Subcutaneous abdominal adipose tissue (tissue), 5 donors: Measurements from ENCODE around the gene KLF8.

Experiments used
- H3K27ac ChIP-seq: one replicate; pipeline ENCODE4 v1.7.0; 2013; ENCODE audit warnings: low read depth, mild to moderate bottlenecking, inconsistent platforms, low read length, moderate library complexity
- H3K27me3 ChIP-seq, 5 donors: one replicate each; pipeline ENCODE4 v1.7.0; 2013; ENCODE audit warnings: low read length in 5 of 5, inconsistent platforms in 1 of 5; ENCODE audit not compliant: control insufficient read depth in 5 of 5, insufficient read depth in 4 of 5
- H3K36me3 ChIP-seq, 5 donors: one replicate each; pipeline ENCODE4 v1.7.0; 2013; ENCODE audit warnings: low read length in 5 of 5; ENCODE audit not compliant: control insufficient read depth in 5 of 5, insufficient read depth in 5 of 5
- H3K4me1 ChIP-seq, 5 donors: one replicate each; pipeline ENCODE4 v1.7.0; 2013; ENCODE audit warnings: low read length in 5 of 5, mild to moderate bottlenecking in 3 of 5, moderate library complexity in 1 of 5; ENCODE audit not compliant: control insufficient read depth in 5 of 5, insufficient read depth in 5 of 5
- H3K4me3 ChIP-seq, 5 donors: one replicate each; pipeline ENCODE4 v1.7.0; 2013; ENCODE audit warnings: low read length in 5 of 5, low read depth in 1 of 5
- H3K9ac ChIP-seq, 5 donors: one replicate each; pipeline ENCODE4 v1.7.0; 2013; ENCODE audit warnings: low read length in 5 of 5, mild to moderate bottlenecking in 4 of 5, moderate library complexity in 3 of 5
- H3K9me3 ChIP-seq, 5 donors: one replicate each; pipeline ENCODE4 v1.7.0; 2013; ENCODE audit warnings: low read length in 5 of 5; ENCODE audit not compliant: control insufficient read depth in 5 of 5
- donor health status: healthy.
- donor health status: healthy.
- donor health status: healthy.
- donor health status: healthy.
- donor health status: healthy.

KLF8 gene

DNA sequence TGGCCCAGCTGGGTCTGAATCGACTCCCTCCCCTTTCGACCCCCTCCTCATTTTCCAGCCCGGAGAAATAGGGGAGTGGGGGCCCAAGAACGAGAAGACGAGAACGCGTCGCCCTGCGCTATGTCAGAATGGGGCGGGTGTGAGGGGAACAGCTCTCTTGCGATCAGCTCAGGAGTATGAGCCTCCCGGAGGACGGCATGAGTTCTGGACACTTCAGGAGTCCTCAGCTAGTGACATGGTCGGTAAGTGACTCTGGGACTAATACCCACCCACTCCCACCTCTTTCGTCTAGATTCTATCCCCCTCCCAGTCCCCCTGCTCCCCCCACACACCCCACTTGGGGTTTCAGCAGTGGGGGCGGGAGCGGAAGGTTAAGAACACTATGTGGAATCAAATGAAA is 944 bp downstream of the KLF8 start:
- Histone ChIP-seq H3K36me3 (no peaks in the 10 kb centered on the region), H3K9me3 (no peaks in the 10 kb centered on the region), H3K27ac (peak overlapping the region; percentile 74), H3K9ac (peak overlapping the region; percentile 10 to 78 (median 57)), H3K27me3 (peaks cover 3 to 9% (median 3%) of the 10 kb centered on the region in 5 donors), H3K4me1 (peaks cover 2 to 35% (median 33%) of the 10 kb centered on the region in 5 donors), H3K4me3 (peak overlapping the region; percentile 64 to 80 (median 69))

DNA sequence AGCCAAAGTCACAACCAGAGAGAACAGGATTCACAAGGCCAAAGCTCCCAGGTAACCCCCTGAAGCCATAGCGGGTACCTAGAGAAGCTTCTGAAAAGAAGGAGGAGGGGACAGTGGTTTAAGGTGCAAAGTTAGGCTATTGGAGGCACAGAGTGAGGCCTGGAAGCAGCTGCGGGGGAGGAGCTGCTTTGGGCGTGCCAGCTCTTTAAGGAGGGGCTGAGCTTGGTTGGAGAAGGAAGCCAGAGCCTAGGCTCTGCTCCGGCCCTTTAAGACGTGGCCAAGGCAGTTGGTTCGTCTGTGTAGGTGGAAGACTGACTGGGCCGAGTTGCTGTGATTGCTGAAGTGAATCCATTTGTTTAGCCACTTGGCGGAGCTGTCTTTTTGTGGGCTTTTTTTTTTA is 1.5 kb downstream of the KLF8 start:
- Histone ChIP-seq H3K4me1 (peaks cover under 1 to 33% (median 28%) of the 10 kb centered on the region in 5 donors), H3K9me3 (no peaks in the 10 kb centered on the region), H3K9ac (peak overlapping the region in 4 of 5 donors; percentile 5 to 57 (median 27)), H3K4me3 (peak overlapping the region; percentile 64 to 80 (median 69)), H3K27me3 (peaks cover 3 to 9% (median 3%) of the 10 kb centered on the region in 5 donors), H3K36me3 (peaks cover 0 to 2% (median 0%) of the 10 kb centered on the region in 5 donors), H3K27ac (peak overlapping the region; percentile 74)

DNA sequence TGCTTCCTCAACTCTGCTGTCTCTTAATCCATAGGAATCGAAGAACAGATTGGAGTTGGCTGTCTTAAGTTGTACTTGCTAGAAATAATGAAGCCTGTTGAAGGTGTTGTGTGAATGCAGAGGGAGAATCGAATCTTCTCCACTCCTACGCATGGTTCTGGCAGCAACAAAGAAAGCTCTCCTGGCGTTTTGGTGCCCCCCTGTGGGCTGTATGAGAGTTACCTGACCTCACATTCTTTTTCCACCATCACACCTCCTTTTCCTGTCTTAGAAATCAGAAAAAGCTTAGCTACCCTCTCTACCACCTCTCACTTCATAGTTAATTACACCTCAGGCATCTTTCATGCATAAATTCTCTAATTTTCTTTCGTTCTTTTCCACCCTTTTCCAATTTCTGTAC is 16.3 kb downstream of the KLF8 start:
- H3K27me3 ChIP-seq: no peaks in the 10 kb centered on the region
- H3K27ac ChIP-seq: no peak overlapping the region
- peaks cover 0 to 5% (median 2%) of the 10 kb centered on the region in 5 donors for H3K4me1 ChIP-seq
- no peaks in the 10 kb centered on the region for H3K9me3 ChIP-seq
- no peak overlapping the region for H3K4me3 ChIP-seq
- no peak overlapping the region for H3K9ac ChIP-seq
- H3K36me3 ChIP-seq: no peaks in the 10 kb centered on the region

DNA sequence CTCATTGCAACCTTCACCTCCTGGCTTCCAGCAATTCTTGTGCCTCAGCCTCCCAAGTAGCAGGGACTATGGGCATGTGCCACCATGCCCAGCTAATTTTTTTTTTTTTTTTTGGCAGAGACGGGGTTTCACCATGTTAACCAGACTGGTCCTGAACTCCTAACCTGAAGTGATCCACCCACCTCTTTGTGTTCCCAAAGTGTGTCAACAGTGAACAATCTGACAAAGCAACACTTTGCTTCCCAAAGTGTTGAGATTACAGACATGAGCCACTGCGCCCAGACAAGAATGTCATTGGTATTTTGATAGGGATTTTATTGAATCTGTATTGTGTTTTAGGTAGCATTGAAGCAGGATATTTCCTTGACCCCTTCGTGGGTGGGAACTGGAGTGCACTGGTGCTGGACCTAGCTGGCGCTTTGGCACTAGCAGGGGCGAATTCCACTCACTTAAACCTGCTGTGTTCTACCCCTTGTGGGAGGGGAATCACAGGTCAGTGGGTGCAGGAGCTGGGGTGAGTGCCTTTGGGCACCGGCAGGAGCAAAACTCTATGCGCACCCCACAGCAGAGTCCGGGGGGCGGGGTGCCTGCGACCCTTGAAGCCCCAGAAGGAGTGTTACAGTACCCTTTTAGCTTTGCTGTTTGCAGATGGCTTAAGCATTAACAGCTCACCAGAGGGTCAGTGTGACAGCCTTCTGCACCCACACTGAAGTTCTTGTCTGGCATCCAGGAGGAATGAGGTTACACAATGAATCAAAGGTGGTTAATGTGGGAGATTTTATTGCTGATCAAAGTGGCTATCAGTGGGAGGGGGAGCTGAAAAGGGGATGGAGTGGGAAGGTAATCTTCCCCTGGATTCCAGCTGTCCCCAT is 21.9 kb downstream of the KLF8 start:
- H3K36me3 ChIP-seq: no peaks in the 10 kb centered on the region
- H3K4me1 ChIP-seq: peaks cover 0 to 4% (median 0%) of the 10 kb centered on the region in 5 donors
- no peak overlapping the region for H3K9ac ChIP-seq
- peaks cover 0 to 6% (median 0%) of the 10 kb centered on the region in 5 donors for H3K9me3 ChIP-seq
- no peak overlapping the region for H3K27ac ChIP-seq
- H3K4me3 ChIP-seq: no peak overlapping the region
- H3K27me3 ChIP-seq: peaks cover 0 to 3% (median 0%) of the 10 kb centered on the region in 5 donors

DNA sequence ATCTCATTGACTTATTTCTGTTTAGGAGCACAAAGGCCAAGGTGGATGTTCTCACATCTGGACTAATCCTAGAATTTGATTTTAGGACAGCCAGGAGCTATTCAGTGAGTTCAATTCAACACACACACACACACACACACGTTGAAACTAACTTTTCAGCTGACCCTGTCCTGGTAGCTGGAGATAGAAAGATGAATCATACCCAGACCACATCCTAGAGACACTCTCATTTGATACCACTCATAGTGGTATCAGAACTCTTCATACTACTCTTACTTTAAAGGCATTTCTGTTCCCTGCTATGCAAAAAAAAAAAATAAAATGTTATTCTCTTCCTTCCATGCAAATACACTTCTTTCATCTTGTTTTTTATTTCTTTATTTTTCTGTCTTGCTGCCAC is 36.7 kb downstream of the KLF8 start:
- Histone ChIP-seq H3K27ac (no peak overlapping the region), H3K27me3 (peaks cover 0 to 4% (median 2%) of the 10 kb centered on the region in 5 donors), H3K36me3 (peaks cover 22 to 35% (median 28%) of the 10 kb centered on the region in 5 donors), H3K4me3 (no peak overlapping the region), H3K4me1 (no peaks in the 10 kb centered on the region), H3K9me3 (no peaks in the 10 kb centered on the region), H3K9ac (no peak overlapping the region)

DNA sequence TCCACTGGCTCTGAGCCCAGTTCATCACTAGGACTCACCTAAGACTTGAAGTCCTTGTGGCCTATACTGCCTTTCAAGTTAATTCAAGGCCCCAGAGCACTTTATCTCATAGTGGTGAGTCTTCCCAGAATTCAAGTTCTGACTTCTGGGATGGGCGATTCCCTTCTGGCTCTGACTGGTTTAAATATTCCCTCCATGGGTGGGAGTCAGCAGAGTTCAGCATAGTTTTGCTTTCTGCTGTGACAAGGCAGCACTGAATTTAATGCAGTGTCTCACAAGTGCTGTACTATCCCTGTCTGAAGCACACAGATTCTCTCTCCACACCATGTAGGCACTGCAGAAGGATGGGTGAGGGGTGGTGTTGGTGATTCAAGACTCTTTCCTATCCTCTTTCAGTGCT is 46.5 kb downstream of the KLF8 start:
- no peak overlapping the region for H3K4me3 ChIP-seq
- H3K27me3 ChIP-seq: peaks cover 0 to 10% (median 3%) of the 10 kb centered on the region in 5 donors
- no peak overlapping the region for H3K9ac ChIP-seq
- peaks cover 0 to 14% (median 9%) of the 10 kb centered on the region in 5 donors for H3K36me3 ChIP-seq
- no peak overlapping the region for H3K27ac ChIP-seq
- H3K9me3 ChIP-seq: no peaks in the 10 kb centered on the region
- H3K4me1 ChIP-seq: no peaks in the 10 kb centered on the region

DNA sequence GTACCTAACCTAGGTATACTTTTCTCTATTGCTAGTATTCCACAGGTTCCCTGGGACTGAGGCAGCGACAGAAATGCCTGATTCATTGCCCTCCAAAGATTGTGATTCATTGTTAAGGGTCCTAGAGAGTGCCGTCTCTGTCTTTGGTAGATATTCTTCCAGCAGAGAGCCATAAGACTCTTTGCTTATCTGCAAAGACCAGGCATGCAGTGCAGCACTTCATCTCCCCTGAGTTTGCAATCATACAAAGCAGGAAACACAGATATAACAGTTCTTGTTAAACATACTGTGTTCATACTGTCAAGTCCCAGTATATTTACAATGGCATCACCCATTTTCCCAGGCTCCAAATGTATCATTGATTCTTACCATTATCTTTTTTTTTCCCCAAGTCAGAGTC is 47.7 kb downstream of the KLF8 start:
- Histone ChIP-seq H3K36me3 (peaks cover 1 to 17% (median 14%) of the 10 kb centered on the region in 5 donors), H3K27me3 (peaks cover 0 to 10% (median 6%) of the 10 kb centered on the region in 5 donors), H3K4me3 (no peak overlapping the region), H3K4me1 (no peaks in the 10 kb centered on the region), H3K9ac (no peak overlapping the region), H3K9me3 (peaks cover 0 to 2% (median 0%) of the 10 kb centered on the region in 5 donors), H3K27ac (no peak overlapping the region)

DNA sequence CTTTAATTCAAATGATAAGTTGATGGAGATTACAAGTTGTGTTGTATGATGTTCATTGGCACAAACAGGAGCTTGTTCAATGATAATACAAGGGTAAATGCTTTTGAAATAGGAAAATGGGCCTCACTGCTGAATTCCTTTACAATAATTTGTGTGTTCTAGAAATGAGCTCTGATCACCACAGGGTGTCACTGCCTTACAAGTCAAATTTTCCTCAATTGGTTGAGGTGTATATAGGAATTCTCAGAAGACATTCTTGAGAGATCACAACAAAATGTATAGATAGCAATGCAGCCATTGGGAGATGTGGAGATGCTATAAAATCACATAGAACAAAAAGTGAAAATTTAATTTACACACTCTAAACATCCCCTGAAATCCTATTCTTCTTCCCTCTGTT is 49.6 kb downstream of the KLF8 start:
- Histone ChIP-seq H3K4me3 (no peak overlapping the region), H3K4me1 (no peaks in the 10 kb centered on the region)

DNA sequence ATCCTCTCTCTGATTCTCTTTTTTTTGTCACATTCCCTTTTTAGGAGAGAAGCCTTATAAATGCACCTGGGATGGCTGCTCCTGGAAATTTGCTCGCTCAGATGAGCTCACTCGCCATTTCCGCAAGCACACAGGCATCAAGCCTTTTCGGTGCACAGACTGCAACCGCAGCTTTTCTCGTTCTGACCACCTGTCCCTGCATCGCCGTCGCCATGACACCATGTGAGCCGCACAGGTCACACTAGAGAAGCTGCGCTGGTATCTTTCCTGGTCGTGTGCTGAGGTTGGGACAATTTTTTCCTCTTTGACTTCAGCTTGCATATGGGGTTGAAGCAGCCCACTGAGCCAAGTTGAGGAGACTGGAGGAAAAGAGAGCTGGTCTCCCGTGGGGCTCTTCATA is 52.1 kb downstream of the KLF8 start:
- H3K36me3 ChIP-seq: peaks cover 11 to 31% (median 17%) of the 10 kb centered on the region in 5 donors
- H3K4me1 ChIP-seq: no peaks in the 10 kb centered on the region
- no peak overlapping the region for H3K4me3 ChIP-seq

More for the DNA sequence above, 49.6 kb downstream of the KLF8 start:
- H3K27me3 ChIP-seq: peaks cover 0 to 10% (median 6%) of the 10 kb centered on the region in 5 donors
- H3K36me3 ChIP-seq: peaks cover 8 to 21% (median 19%) of the 10 kb centered on the region in 5 donors
- no peak overlapping the region for H3K9ac ChIP-seq
- peaks cover 0 to 2% (median 0%) of the 10 kb centered on the region in 5 donors for H3K9me3 ChIP-seq
- no peak overlapping the region for H3K27ac ChIP-seq

DNA sequence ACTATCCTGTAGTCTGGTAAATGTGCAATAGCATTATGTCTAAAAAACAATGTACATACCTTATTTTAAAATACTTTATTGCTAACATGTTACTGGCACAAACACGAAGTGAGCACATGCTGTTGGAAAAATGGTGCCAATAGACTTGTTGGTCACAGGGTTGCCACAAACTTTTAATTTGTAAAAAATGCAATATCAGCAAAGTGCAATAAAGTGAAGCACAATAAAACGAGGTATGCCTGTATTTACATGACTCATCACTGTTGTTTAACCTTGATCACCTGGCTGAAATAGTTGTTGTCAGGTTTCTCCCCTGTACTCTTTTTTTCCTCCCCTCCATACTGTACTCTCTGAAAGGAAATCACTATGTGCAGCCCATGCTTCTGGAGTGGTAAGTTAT is 56.5 kb downstream of the KLF8 start:
- H3K27ac ChIP-seq: no peak overlapping the region
- H3K4me3 ChIP-seq: no peak overlapping the region
- H3K9me3 ChIP-seq: peaks cover 2 to 9% (median 4%) of the 10 kb centered on the region in 5 donors
- peaks cover 0 to 4% (median 0%) of the 10 kb centered on the region in 5 donors for H3K27me3 ChIP-seq
- H3K36me3 ChIP-seq: peaks cover 12 to 32% (median 21%) of the 10 kb centered on the region in 5 donors
- no peaks in the 10 kb centered on the region for H3K4me1 ChIP-seq
- no peak overlapping the region for H3K9ac ChIP-seq

More for the DNA sequence above, 52.1 kb downstream of the KLF8 start:
- Histone ChIP-seq H3K9me3 (peaks cover 0 to 2% (median 0%) of the 10 kb centered on the region in 5 donors), H3K27ac (no peak overlapping the region), H3K27me3 (peaks cover 0 to 4% (median 0%) of the 10 kb centered on the region in 5 donors), H3K9ac (no peak overlapping the region)
